ENCODE results near the gene INPP4B. TPM values are rescaled to one million over a fixed set of nuclear protein-coding genes. Genes with fewer than 3 reads are reported as not detected.

The INPP4B gene
- total RNA-seq, 1 experiment from 2014 or later, result 53.7 TPM

- Histone ChIP-seq H4K20me1 (ENCODE audit: insufficient read depth) (no peaks in the 10 kb centered on the region), H3K9me3 (ENCODE audit: insufficient read depth, low read depth) (no peaks in the 10 kb centered on the region), H3K36me3 (ENCODE audit: low read depth) (no peaks in the 10 kb centered on the region), H3K27ac (no peak overlapping the region), H3K27me3 (ENCODE audit: insufficient read depth, low read depth) (no peaks in the 10 kb centered on the region), H3K4me3 (no peak overlapping the region), H3K4me1 (replicated peaks; ENCODE audit: insufficient read depth) (no peaks in the 10 kb centered on the region), H3K9me2 (ENCODE audit: insufficient read depth) (no peaks in the 10 kb centered on the region), H3F3A (ENCODE audit: insufficient read depth, low read depth) (no peaks in the 10 kb centered on the region), H2AFZ (no peak overlapping the region), H3K79me2 (ENCODE audit: low read depth) (no peaks in the 10 kb centered on the region), H3K4me2 (no peak overlapping the region)
- CTCF ChIA-PET, result no interaction called here
- no peak for DNase-seq
- no TSS peak for BruUV-seq (replicated peaks)
- POLR2A ChIA-PET (ENCODE audit: unreplicated experiment), result no interaction called here
- no peak for TF ChIP-seq CTCF (conservative IDR thresholded peaks at IDR 0.05)
- no peak for TF ChIP-seq EZH2 (IDR thresholded peaks at IDR 0.05; ENCODE audit: low read depth)
- intact Hi-C loops (cut with micrococcal nuclease; ENCODE audit: unreplicated experiment), result no loop called here
These were observed 145.1 kb downstream of the INPP4B start for GRCh38 chr4:142701017-142701416.

- ChIA-PET POLR2A (ENCODE audit: unreplicated experiment) (no interaction called here), CTCF (no interaction called here)
- H2AFZ ChIP-seq, result no peak overlapping the region
- no peaks in the 10 kb centered on the region for H3K9me3 ChIP-seq (ENCODE audit: insufficient read depth, low read depth)
- H3K79me2 ChIP-seq (ENCODE audit: low read depth), result no peaks in the 10 kb centered on the region
- H3K4me2 ChIP-seq, result no peak overlapping the region
- no peak overlapping the region for H3K4me3 ChIP-seq
- TF ChIP-seq CTCF (conservative IDR thresholded peaks at IDR 0.05) (no peak), EZH2 (IDR thresholded peaks at IDR 0.05; ENCODE audit: low read depth) (no peak)
- no TSS peak for BruUV-seq (replicated peaks)
- H3F3A ChIP-seq (ENCODE audit: insufficient read depth, low read depth), result no peaks in the 10 kb centered on the region
- DNase-seq, result no peak
- H3K27ac ChIP-seq, result no peak overlapping the region
- H3K27me3 ChIP-seq (ENCODE audit: insufficient read depth, low read depth), result no peaks in the 10 kb centered on the region
- no peaks in the 10 kb centered on the region for H3K4me1 ChIP-seq (replicated peaks; ENCODE audit: insufficient read depth)
- intact Hi-C loops (cut with micrococcal nuclease; ENCODE audit: unreplicated experiment), result no loop called here
- H4K20me1 ChIP-seq (ENCODE audit: insufficient read depth), result no peaks in the 10 kb centered on the region
- H3K9me2 ChIP-seq (ENCODE audit: insufficient read depth), result no peaks in the 10 kb centered on the region
- no peaks in the 10 kb centered on the region for H3K36me3 ChIP-seq (ENCODE audit: low read depth)
These were observed 145.6 kb downstream of the INPP4B start for GRCh38 chr4:142700531-142700930.

GRCh38 chr4:142698552-142698951 lies 147.5 kb downstream of the INPP4B start:
- no peak for DNase-seq
- Histone ChIP-seq H3K27ac (no peak overlapping the region), H3K4me2 (no peak overlapping the region), H3K9me2 (ENCODE audit: insufficient read depth) (no peaks in the 10 kb centered on the region), H3K9me3 (ENCODE audit: insufficient read depth, low read depth) (no peaks in the 10 kb centered on the region), H3K36me3 (ENCODE audit: low read depth) (no peaks in the 10 kb centered on the region), H4K20me1 (ENCODE audit: insufficient read depth) (no peaks in the 10 kb centered on the region), H3K79me2 (ENCODE audit: low read depth) (no peaks in the 10 kb centered on the region), H3K27me3 (ENCODE audit: insufficient read depth, low read depth) (no peaks in the 10 kb centered on the region), H3K4me1 (replicated peaks; ENCODE audit: insufficient read depth) (no peaks in the 10 kb centered on the region), H3K4me3 (no peak overlapping the region), H2AFZ (no peak overlapping the region), H3F3A (ENCODE audit: insufficient read depth, low read depth) (no peaks in the 10 kb centered on the region)
- ChIA-PET CTCF (interaction anchor here (0.6 kb wide), 1 partner anchor 254 kb away, joined by 3 read pairs; no protein-coding TSS in a partner anchor), POLR2A (ENCODE audit: unreplicated experiment) (no interaction called here)
- no TSS peak for BruUV-seq (replicated peaks)
- intact Hi-C loops (cut with micrococcal nuclease; ENCODE audit: unreplicated experiment), result no loop called here
- TF ChIP-seq CTCF (conservative IDR thresholded peaks at IDR 0.05), result no peak
- no peak for TF ChIP-seq EZH2 (IDR thresholded peaks at IDR 0.05; ENCODE audit: low read depth)
